Sigmoid colon (tissue), 7 donors: ENCODE data around the gene GALNT8. TPM values are rescaled to one million over a fixed set of nuclear protein-coding genes. Genes with fewer than 3 reads are reported as not detected.

ENCODE experiments used
- DNase-seq: peaks from one replicate; pipeline ENCODE4 v3.0.0-alpha.2; 2019
- H3K27ac ChIP-seq, 4 donors: fragments of 200-600 bp; sonication (generic); one replicate each; pipeline ENCODE4 v1.5.1; 2016 to 2019; ENCODE audit warnings: mild to moderate bottlenecking in 1 of 4
- H3K27me3 ChIP-seq, 3 donors: fragments of 200-600 bp; sonication (generic); one replicate each; pipeline ENCODE4 v1.5.1; 2019; ENCODE audit warnings: mild to moderate bottlenecking in 1 of 3
- H3K36me3 ChIP-seq, 4 donors: fragments of 200-600 bp; sonication (generic); one replicate each; pipeline ENCODE4 v1.5.1; 2016 to 2019
- H3K4me1 ChIP-seq, 4 donors: fragments of 200-600 bp; sonication (generic); one replicate each; pipeline ENCODE4 v1.5.1; 2017 to 2019
- H3K4me3 ChIP-seq, 4 donors: fragments of 200-600 bp; sonication (generic); one replicate each; pipeline ENCODE4 v1.5.1; 2017 to 2019; ENCODE audit warnings: mild to moderate bottlenecking in 2 of 4, moderate library complexity in 1 of 4
- H3K9me3 ChIP-seq, 4 donors: fragments of 200-600 bp in 3 of 4; sonication (generic) in 3 of 4; one replicate each; pipeline versions ENCODE4 v1.5.1 to v1.6.1; 2013 to 2019
- CTCF ChIP-seq, 4 experiments: fragments of 450-650 bp in 3 of 4; fragments of 200-600 bp in 1 of 4; IDR thresholded peaks; one replicate each; pipeline ENCODE4 v1.5.1; 2016 to 2019; ENCODE audit warnings: antibody characterized with exemption in 4 of 4, mild to moderate bottlenecking in 3 of 4, moderate library complexity in 2 of 4
- EP300 ChIP-seq, 4 donors: sonication (generic); formaldehyde crosslinking; IDR thresholded peaks; one replicate each; pipeline ENCODE4 v1.6.1; 2017; ENCODE audit warnings: antibody characterized with exemption in 4 of 4
- POLR2A ChIP-seq, 2 donors: fragments of 450-650 bp; IDR thresholded peaks; one replicate each; pipeline ENCODE4 v1.6.1; 2016; ENCODE audit warnings: antibody characterized with exemption in 2 of 2, mild to moderate bottlenecking in 2 of 2, moderate library complexity in 2 of 2
- POLR2AphosphoS5 ChIP-seq, 4 donors: sonication (generic); formaldehyde crosslinking; IDR thresholded peaks; one replicate each; pipeline ENCODE4 v1.6.1; 2017; ENCODE audit warnings: antibody characterized with exemption in 4 of 4
- WGBS, 2 donors: extraction: QIAGEN DNeasy Blood & Tissue Kit; methylation state at CpG; one replicate each; pipeline ENCODE4 v1.1.7; 2013; 5-methylcytosine and 5-hydroxymethylcytosine counted together
- intact Hi-C: fragments of 100-400 bp; cut with DNase I; formaldehyde crosslinking; loops from one replicate; pipeline ENCODE4 v1.15.1; 2023
- polyA plus RNA-seq, 3 donors: library from polyadenylated mRNA; stranded (reverse); fragments of 200-250 nt; gene quantifications; one replicate each; pipeline ENCODE4 v1.2.3, GENCODE V29; 2013
- total RNA-seq, 4 donors: library from RNA; depleted of rRNA; stranded (reverse); fragments of >200 nt; gene quantifications; one replicate each; pipeline ENCODE4 v1.1.0, GENCODE V29; 2016
- donor health status: healthy with polysubstance abuse.
- donor health status: Bipolar disorder and iron deficiency.
- donor health status: healthy.

The GALNT8 gene
- total and polyA plus RNA-seq, 7 donors = 1.1 to 8.1 (median 2.8) TPM

GRCh38 chr12:4789776-4790175 is 69.6 kb downstream of the GALNT8 start:
- DNase-seq = no peak
- H3K9me3 ChIP-seq = no peaks in the 10 kb centered on the region
- H3K4me1 ChIP-seq = no peaks in the 10 kb centered on the region
- H3K4me3 ChIP-seq = no peak overlapping the region
- no peak overlapping the region for H3K27ac ChIP-seq
- H3K36me3 ChIP-seq = no peaks in the 10 kb centered on the region
- no peak for TF ChIP-seq POLR2A (IDR thresholded peaks at IDR 0.05)
- no peak for TF ChIP-seq CTCF (IDR thresholded peaks at IDR 0.05)
- TF ChIP-seq EP300 (IDR thresholded peaks at IDR 0.05) = no peak
- TF ChIP-seq POLR2AphosphoS5 (IDR thresholded peaks at IDR 0.05) = no peak
- no peaks in the 10 kb centered on the region for H3K27me3 ChIP-seq
- intact Hi-C loops = no loop called here
- 92 to 93% methylated on average over 9 of the region's 9 CpGs for WGBS, 2 donors

GRCh38 chr12:4791497-4791896 is 71.3 kb downstream of the GALNT8 start:
- Histone ChIP-seq H3K36me3 (no peaks in the 10 kb centered on the region), H3K27me3 (no peaks in the 10 kb centered on the region), H3K4me1 (no peaks in the 10 kb centered on the region), H3K9me3 (no peaks in the 10 kb centered on the region), H3K4me3 (no peak overlapping the region), H3K27ac (no peak overlapping the region)
- TF ChIP-seq EP300 (IDR thresholded peaks at IDR 0.05) (no peak), CTCF (IDR thresholded peaks at IDR 0.05) (no peak), POLR2AphosphoS5 (IDR thresholded peaks at IDR 0.05) (no peak), POLR2A (IDR thresholded peaks at IDR 0.05) (no peak)
- intact Hi-C loops = no loop called here
- WGBS, 2 donors = 97% methylated on average over 3 of the region's 3 CpGs
- DNase-seq = no peak

GRCh38 chr12:4794491-4794890 is 74.3 kb downstream of the GALNT8 start:
- Histone ChIP-seq H3K4me1 (no peaks in the 10 kb centered on the region), H3K36me3 (no peaks in the 10 kb centered on the region), H3K4me3 (no peak overlapping the region), H3K27ac (no peak overlapping the region), H3K9me3 (no peaks in the 10 kb centered on the region), H3K27me3 (no peaks in the 10 kb centered on the region)
- 70 to 88% methylated on average over 3 of the region's 3 CpGs for WGBS, 2 donors
- intact Hi-C loops = no loop called here
- no peak for DNase-seq
- TF ChIP-seq CTCF (IDR thresholded peaks at IDR 0.05) (no peak), POLR2AphosphoS5 (IDR thresholded peaks at IDR 0.05) (no peak), POLR2A (IDR thresholded peaks at IDR 0.05) (no peak), EP300 (IDR thresholded peaks at IDR 0.05) (no peak)

GRCh38 chr12:4796216-4796615 is 76.0 kb downstream of the GALNT8 start:
- no peaks in the 10 kb centered on the region for H3K9me3 ChIP-seq
- H3K27ac ChIP-seq = no peak overlapping the region
- intact Hi-C loops = no loop called here
- H3K27me3 ChIP-seq = no peaks in the 10 kb centered on the region
- WGBS, 2 donors = 79 to 86% methylated on average over 9 of the region's 9 CpGs
- H3K4me3 ChIP-seq = no peak overlapping the region
- TF ChIP-seq EP300 (IDR thresholded peaks at IDR 0.05) (no peak), POLR2AphosphoS5 (IDR thresholded peaks at IDR 0.05) (no peak), CTCF (IDR thresholded peaks at IDR 0.05) (no peak), POLR2A (IDR thresholded peaks at IDR 0.05) (no peak)
- no peaks in the 10 kb centered on the region for H3K4me1 ChIP-seq
- DNase-seq = no peak
- H3K36me3 ChIP-seq = no peaks in the 10 kb centered on the region

GRCh38 chr12:4796694-4797482 is 76.7 kb downstream of the GALNT8 start:
- Histone ChIP-seq H3K36me3 (no peaks in the 10 kb centered on the region), H3K4me3 (no peak overlapping the region), H3K9me3 (no peaks in the 10 kb centered on the region), H3K27ac (no peak overlapping the region), H3K27me3 (no peaks in the 10 kb centered on the region), H3K4me1 (no peaks in the 10 kb centered on the region)
- WGBS, 2 donors = 62 to 64% methylated on average over 9 of the region's 9 CpGs
- no peak for DNase-seq
- intact Hi-C loops = no loop called here
- TF ChIP-seq POLR2AphosphoS5 (IDR thresholded peaks at IDR 0.05) = no peak
- TF ChIP-seq EP300 (IDR thresholded peaks at IDR 0.05) = no peak
- no peak for TF ChIP-seq CTCF (IDR thresholded peaks at IDR 0.05)
- TF ChIP-seq POLR2A (IDR thresholded peaks at IDR 0.05) = no peak
